ENCODE data around the gene ACOXL. TPM values are rescaled to one million over a fixed set of nuclear protein-coding genes. Genes with fewer than 3 reads are reported as not detected.

Gene ACOXL
- total and polyA plus RNA-seq, 2 donors (not counting 3 experiments of a cell fraction or from before 2014, with no cell fraction given), result not detected

DNA sequence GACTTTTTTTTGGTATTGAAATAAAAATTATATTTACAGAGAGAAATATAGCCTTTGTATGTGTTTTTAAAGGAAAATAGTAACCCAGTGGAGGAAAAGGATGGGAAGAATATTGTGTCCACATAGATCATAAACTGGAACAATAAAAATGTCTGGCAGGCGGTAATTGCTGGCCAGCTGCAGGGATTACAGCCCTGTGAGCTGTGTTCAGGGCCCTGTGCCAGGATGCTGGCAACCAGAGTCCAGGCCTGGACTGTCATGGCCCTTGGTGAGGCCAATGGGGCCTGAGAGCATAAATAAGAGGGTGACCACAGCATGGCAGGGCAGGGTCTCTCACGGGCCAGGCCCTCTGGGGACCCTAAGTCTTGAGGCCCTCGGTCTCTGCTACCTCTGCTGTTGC is 171.2 kb downstream of the ACOXL start:
- no peak overlapping the region for H3K27ac ChIP-seq (ENCODE audit: insufficient read depth, low read depth, low read length)
- FAIRE-seq, result no peak
- intact Hi-C loops (cut with micrococcal nuclease) (no loop called here), dilution Hi-C loops (cut with MboI; ENCODE audit: extremely low pct_ligation_motif_present, low sequenced_read_pairs) (no loop called here)
- no peaks in the 10 kb centered on the region for H3K4me1 ChIP-seq (ENCODE audit: control insufficient read depth, extremely low read depth, insufficient read depth, low read length)
- no peak overlapping the region for H3K4me3 ChIP-seq (replicated peaks in 1 of 3; ENCODE audit: insufficient read depth in 1 of 3, low read depth in 1 of 3, low read length in 3 of 3)
- H3K9me1 ChIP-seq (replicated peaks; ENCODE audit: control insufficient read depth, extremely low read depth, insufficient read depth, low read length), result no peaks in the 10 kb centered on the region
- ChIA-PET POLR2A (no interaction called here), CTCF (interaction anchor here (1.0 kb wide), 1 partner anchor 19 kb away, joined by 3 read pairs; no protein-coding TSS in a partner anchor)
- no peaks in the 10 kb centered on the region for H4K20me1 ChIP-seq (replicated peaks; ENCODE audit: control insufficient read depth, extremely low read depth, insufficient read depth, low read length)
- TF ChIP-seq POLR2A (IDR thresholded peaks at IDR 0.05; ENCODE audit: low read depth, low read length), result no peak
- TF ChIP-seq POLR2AphosphoS5 (IDR thresholded peaks at IDR 0.05; ENCODE audit: insufficient read depth, low read depth, low read length), result no peak
- no TSS peak for BruUV-seq (replicated peaks)
- H3K9ac ChIP-seq (replicated peaks; ENCODE audit: extremely low read depth, insufficient read depth, low read length), result no peak overlapping the region
- H3K4me2 ChIP-seq (ENCODE audit: insufficient read depth, low read length), result no peak overlapping the region
- no peaks in the 10 kb centered on the region for H3K36me3 ChIP-seq (ENCODE audit: control insufficient read depth in 2 of 2, extremely low read depth in 1 of 2, insufficient read depth in 2 of 2, low read length in 2 of 2)
- no peak overlapping the region for H2AFZ ChIP-seq (ENCODE audit: low read depth, low read length)
- no peaks in the 10 kb centered on the region for H3K9me3 ChIP-seq (replicated peaks; ENCODE audit: control insufficient read depth, insufficient read depth, low read length)
- DNase-seq (ENCODE audit: low read depth, low spot score), result no peak
- H3K27me3 ChIP-seq (ENCODE audit: control insufficient read depth in 2 of 2, insufficient read depth in 2 of 2, low read length in 2 of 2), result peaks cover 1 to 8% of the 10 kb centered on the region in 2 experiments
- no peaks in the 10 kb centered on the region for H3K79me2 ChIP-seq (ENCODE audit: control insufficient read depth, insufficient read depth, low read length)

DNA sequence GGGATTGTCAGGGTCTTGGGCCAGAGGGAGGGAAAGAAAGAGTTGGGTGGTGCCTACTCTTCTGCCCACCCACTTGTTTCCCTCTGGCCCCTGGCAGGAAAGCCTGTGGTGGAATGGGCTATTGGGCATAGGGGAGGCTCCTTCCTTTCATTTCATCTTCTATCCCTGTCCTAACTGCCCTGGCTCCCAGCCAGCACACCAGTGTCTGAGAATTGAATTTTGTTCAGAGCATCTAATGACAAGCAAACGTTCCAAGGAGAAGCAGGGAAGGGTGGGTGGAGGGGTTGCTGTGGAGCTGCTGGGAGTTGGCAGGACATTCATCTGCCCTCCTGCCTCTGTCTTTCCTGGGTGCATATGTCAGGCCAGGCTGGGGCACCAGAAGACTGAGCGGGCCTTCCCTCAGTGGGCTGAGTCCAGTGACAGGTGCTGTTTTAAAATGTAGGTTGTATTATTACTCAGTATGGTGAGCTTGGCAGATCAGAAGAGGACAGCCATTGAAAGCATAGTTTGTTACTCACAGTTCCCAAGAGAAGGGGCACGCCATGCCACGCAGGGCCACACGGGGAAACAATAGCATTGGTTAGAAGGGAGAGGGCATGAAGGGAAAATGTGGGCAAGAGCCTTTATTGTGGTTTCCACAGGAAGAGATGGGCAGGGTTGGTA is 171.9 kb downstream of the ACOXL start:
- Histone ChIP-seq H3K4me2 (ENCODE audit: insufficient read depth, low read length) (no peak overlapping the region), H3K9me1 (replicated peaks; ENCODE audit: control insufficient read depth, extremely low read depth, insufficient read depth, low read length) (no peaks in the 10 kb centered on the region), H3K27ac (ENCODE audit: insufficient read depth, low read depth, low read length) (no peak overlapping the region), H3K4me3 (replicated peaks in 1 of 3; ENCODE audit: insufficient read depth in 1 of 3, low read depth in 1 of 3, low read length in 3 of 3) (no peak overlapping the region), H3K9me3 (replicated peaks; ENCODE audit: control insufficient read depth, insufficient read depth, low read length) (no peaks in the 10 kb centered on the region), H3K4me1 (ENCODE audit: control insufficient read depth, extremely low read depth, insufficient read depth, low read length) (no peaks in the 10 kb centered on the region), H3K27me3 (ENCODE audit: control insufficient read depth in 2 of 2, insufficient read depth in 2 of 2, low read length in 2 of 2) (peaks cover under 1 to 7% of the 10 kb centered on the region in 2 experiments), H3K36me3 (ENCODE audit: control insufficient read depth in 2 of 2, extremely low read depth in 1 of 2, insufficient read depth in 2 of 2, low read length in 2 of 2) (no peaks in the 10 kb centered on the region), H4K20me1 (replicated peaks; ENCODE audit: control insufficient read depth, extremely low read depth, insufficient read depth, low read length) (no peaks in the 10 kb centered on the region), H3K79me2 (ENCODE audit: control insufficient read depth, insufficient read depth, low read length) (no peaks in the 10 kb centered on the region), H3K9ac (replicated peaks; ENCODE audit: extremely low read depth, insufficient read depth, low read length) (no peak overlapping the region), H2AFZ (ENCODE audit: low read depth, low read length) (no peak overlapping the region)
- intact Hi-C loops (cut with micrococcal nuclease), result no loop called here
- no TSS peak for BruUV-seq (replicated peaks)
- DNase-seq (ENCODE audit: low read depth, low spot score), result no peak
- CTCF ChIA-PET, result no interaction called here
- POLR2A ChIA-PET, result no interaction called here
- no peak for FAIRE-seq
- dilution Hi-C loops (cut with MboI; ENCODE audit: extremely low pct_ligation_motif_present, low sequenced_read_pairs), result no loop called here
- no peak for TF ChIP-seq POLR2AphosphoS5 (IDR thresholded peaks at IDR 0.05; ENCODE audit: insufficient read depth, low read depth, low read length)
- TF ChIP-seq, protein P1, sequence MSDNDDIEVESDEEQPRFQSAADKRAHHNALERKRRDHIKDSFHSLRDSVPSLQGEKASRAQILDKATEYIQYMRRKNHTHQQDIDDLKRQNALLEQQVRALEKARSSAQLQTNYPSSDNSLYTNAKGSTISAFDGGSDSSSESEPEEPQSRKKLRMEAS (IDR thresholded peaks at IDR 0.05; ENCODE audit: insufficient read depth, insufficient read length), result no peak
- TF ChIP-seq GATA2 (IDR thresholded peaks at IDR 0.05; ENCODE audit: insufficient read depth, insufficient read length, low read depth, low read length), result no peak
- no peak for TF ChIP-seq MYC (IDR thresholded peaks at IDR 0.05; ENCODE audit: low read depth, low read length)
- no peak for TF ChIP-seq EZH2 (IDR thresholded peaks at IDR 0.05; ENCODE audit: borderline replicate concordance, low read depth, low read length, severe bottlenecking)
- no peak for TF ChIP-seq FOS (IDR thresholded peaks at IDR 0.05; ENCODE audit: borderline replicate concordance, insufficient read depth, low read length)
- TF ChIP-seq POLR2A (IDR thresholded peaks at IDR 0.05; ENCODE audit: low read depth, low read length), result no peak
- no peak for TF ChIP-seq JUN (IDR thresholded peaks at IDR 0.05; ENCODE audit: borderline replicate concordance, insufficient read depth, insufficient read length, low read depth)
- TF ChIP-seq, protein P2, sequence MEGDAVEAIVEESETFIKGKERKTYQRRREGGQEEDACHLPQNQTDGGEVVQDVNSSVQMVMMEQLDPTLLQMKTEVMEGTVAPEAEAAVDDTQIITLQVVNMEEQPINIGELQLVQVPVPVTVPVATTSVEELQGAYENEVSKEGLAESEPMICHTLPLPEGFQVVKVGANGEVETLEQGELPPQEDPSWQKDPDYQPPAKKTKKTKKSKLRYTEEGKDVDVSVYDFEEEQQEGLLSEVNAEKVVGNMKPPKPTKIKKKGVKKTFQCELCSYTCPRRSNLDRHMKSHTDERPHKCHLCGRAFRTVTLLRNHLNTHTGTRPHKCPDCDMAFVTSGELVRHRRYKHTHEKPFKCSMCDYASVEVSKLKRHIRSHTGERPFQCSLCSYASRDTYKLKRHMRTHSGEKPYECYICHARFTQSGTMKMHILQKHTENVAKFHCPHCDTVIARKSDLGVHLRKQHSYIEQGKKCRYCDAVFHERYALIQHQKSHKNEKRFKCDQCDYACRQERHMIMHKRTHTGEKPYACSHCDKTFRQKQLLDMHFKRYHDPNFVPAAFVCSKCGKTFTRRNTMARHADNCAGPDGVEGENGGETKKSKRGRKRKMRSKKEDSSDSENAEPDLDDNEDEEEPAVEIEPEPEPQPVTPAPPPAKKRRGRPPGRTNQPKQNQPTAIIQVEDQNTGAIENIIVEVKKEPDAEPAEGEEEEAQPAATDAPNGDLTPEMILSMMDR (IDR thresholded peaks at IDR 0.05; ENCODE audit: extremely low read depth in 1 of 2, insufficient read depth in 1 of 2, low read depth in 1 of 2, low read length in 2 of 2), result no peak
